Transverse colon (tissue), 4 donors: Measurements from ENCODE around the gene AOPEP. TPM values are rescaled to one million over a fixed set of nuclear protein-coding genes. Genes with fewer than 3 reads are reported as not detected.

Experiments used
- DNase-seq: peaks from one replicate; pipeline ENCODE4 v3.0.0-alpha.2; 2019
- H3K27ac ChIP-seq, 4 donors: fragments of 200-600 bp; sonication (generic); 2 replicates each; pipeline ENCODE4 v1.5.1; 2016 to 2018; ENCODE audit warnings: inconsistent platforms in 4 of 4
- H3K27me3 ChIP-seq: fragments of 200-600 bp; sonication (generic); 2 replicates; pipeline ENCODE4 v1.5.1; 2017; ENCODE audit warnings: inconsistent platforms
- H3K36me3 ChIP-seq, 4 donors: fragments of 200-600 bp; sonication (generic); 2 replicates each; pipeline ENCODE4 v1.5.1; 2017 to 2019; ENCODE audit warnings: inconsistent platforms in 4 of 4
- H3K4me1 ChIP-seq, 4 donors: fragments of 200-600 bp; sonication (generic); 2 replicates each; pipeline ENCODE4 v1.5.1; 2017 to 2020; ENCODE audit warnings: inconsistent platforms in 4 of 4
- H3K4me3 ChIP-seq, 4 donors: fragments of 200-600 bp; sonication (generic); 1 replicate in 1 of 4; 2 replicates in 3 of 4; pipeline versions ENCODE4 v1.5.1 to v1.6.1; 2017 to 2019; ENCODE audit warnings: inconsistent platforms in 4 of 4
- H3K9me3 ChIP-seq, 2 donors: fragments of 200-600 bp; sonication (generic); 2 replicates each; pipeline ENCODE4 v1.5.1; 2017 to 2019; ENCODE audit warnings: inconsistent platforms in 2 of 2
- EP300 ChIP-seq: sonication (generic); formaldehyde crosslinking; IDR thresholded peaks from one replicate; pipeline ENCODE4 v1.6.1; 2017; ENCODE audit warnings: antibody characterized with exemption, low read depth
- POLR2A ChIP-seq: fragments of 450-650 bp; IDR thresholded peaks from one replicate; pipeline ENCODE4 v1.6.1; 2016; ENCODE audit warnings: antibody characterized with exemption, mild to moderate bottlenecking, moderate library complexity
- POLR2AphosphoS5 ChIP-seq, 3 donors: sonication (generic); formaldehyde crosslinking; IDR thresholded peaks; one replicate each; pipeline ENCODE4 v1.6.1; 2016; ENCODE audit warnings: antibody characterized with exemption in 3 of 3
- WGBS, 2 donors: methylation state at CpG; one replicate each; pipeline ENCODE4 v1.1.5; 2018; ENCODE audit warnings: low coverage in 1 of 2; 5-methylcytosine and 5-hydroxymethylcytosine counted together
- in situ Hi-C, 4 donors: fragments of 200-750 bp; cut with MboI; loops; one replicate each; pipeline versions ENCODE4 v1.15.0 to v1.15.1; 2017; ENCODE audit warnings: low sequenced_read_pairs in 3 of 4, low pct_ligation_motif_present in 1 of 4, low pct_unique_long_range_greater_than_20kb in 1 of 4
- intact Hi-C: fragments of 100-400 bp; cut with DNase I; formaldehyde crosslinking; loops from one replicate; pipeline ENCODE4 v1.15.1; 2023; ENCODE audit warnings: low total_unique reads
- total RNA-seq, 4 donors: library from RNA; depleted of rRNA; stranded (reverse); fragments of >200 nt; gene quantifications; one replicate each; pipeline ENCODE4 v1.1.0, GENCODE V29; 2016
- TF ChIP-seq, protein P1 (sequence below), 5 experiments: fragments of 200-600 bp in 3 of 5; fragments of 450-650 bp in 2 of 5; sonication (generic) in 3 of 5; IDR thresholded peaks; 1 replicate in 2 of 5; 2 replicates in 3 of 5; pipeline ENCODE4 v1.5.1; 2016 to 2017; ENCODE audit warnings: antibody characterized with exemption in 5 of 5, inconsistent platforms in 3 of 5, mild to moderate bottlenecking in 2 of 5, moderate library complexity in 1 of 5

AOPEP gene
- total RNA-seq, 4 donors from 2014 or later, result 53.0 to 129 (median 92.7) TPM

DNA sequence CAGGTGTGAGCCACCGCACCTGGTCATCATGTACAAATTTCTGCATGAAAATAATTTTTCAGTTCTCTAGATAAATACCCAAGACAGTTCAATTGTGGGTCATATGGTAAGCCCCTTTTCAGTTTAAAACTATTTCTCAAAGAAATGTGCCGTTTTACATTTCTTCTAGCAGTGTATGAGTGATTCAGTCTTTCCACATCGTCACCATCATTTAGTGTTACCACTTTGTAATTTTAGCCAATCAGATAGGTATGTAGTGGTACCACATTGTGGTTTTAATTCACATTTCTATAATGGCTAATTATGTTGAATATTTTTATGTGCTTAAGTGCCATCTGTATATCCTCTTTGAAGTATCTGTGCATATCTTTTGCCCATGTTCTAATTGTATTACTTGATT, 163.1 kb downstream of the AOPEP start:
- Histone ChIP-seq H3K9me3 (peaks cover 7 to 11% of the 10 kb centered on the region in 2 donors), H3K27me3 (no peaks in the 10 kb centered on the region), H3K36me3 (no peaks in the 10 kb centered on the region), H3K4me3 (no peak overlapping the region), H3K4me1 (peaks cover 0 to 6% (median 2%) of the 10 kb centered on the region in 4 donors), H3K27ac (no peak overlapping the region)
- DNase-seq, result no peak
- TF ChIP-seq, protein P1, sequence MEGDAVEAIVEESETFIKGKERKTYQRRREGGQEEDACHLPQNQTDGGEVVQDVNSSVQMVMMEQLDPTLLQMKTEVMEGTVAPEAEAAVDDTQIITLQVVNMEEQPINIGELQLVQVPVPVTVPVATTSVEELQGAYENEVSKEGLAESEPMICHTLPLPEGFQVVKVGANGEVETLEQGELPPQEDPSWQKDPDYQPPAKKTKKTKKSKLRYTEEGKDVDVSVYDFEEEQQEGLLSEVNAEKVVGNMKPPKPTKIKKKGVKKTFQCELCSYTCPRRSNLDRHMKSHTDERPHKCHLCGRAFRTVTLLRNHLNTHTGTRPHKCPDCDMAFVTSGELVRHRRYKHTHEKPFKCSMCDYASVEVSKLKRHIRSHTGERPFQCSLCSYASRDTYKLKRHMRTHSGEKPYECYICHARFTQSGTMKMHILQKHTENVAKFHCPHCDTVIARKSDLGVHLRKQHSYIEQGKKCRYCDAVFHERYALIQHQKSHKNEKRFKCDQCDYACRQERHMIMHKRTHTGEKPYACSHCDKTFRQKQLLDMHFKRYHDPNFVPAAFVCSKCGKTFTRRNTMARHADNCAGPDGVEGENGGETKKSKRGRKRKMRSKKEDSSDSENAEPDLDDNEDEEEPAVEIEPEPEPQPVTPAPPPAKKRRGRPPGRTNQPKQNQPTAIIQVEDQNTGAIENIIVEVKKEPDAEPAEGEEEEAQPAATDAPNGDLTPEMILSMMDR (IDR thresholded peaks at IDR 0.05), result no peak
- no peak for TF ChIP-seq POLR2A
- TF ChIP-seq POLR2AphosphoS5 (IDR thresholded peaks at IDR 0.05), result no peak
- in situ Hi-C loops (no loop called here), intact Hi-C loops (no loop called here)
- WGBS, 2 donors, result 98 to 100% methylated on average over 3 of the region's 3 CpGs

DNA sequence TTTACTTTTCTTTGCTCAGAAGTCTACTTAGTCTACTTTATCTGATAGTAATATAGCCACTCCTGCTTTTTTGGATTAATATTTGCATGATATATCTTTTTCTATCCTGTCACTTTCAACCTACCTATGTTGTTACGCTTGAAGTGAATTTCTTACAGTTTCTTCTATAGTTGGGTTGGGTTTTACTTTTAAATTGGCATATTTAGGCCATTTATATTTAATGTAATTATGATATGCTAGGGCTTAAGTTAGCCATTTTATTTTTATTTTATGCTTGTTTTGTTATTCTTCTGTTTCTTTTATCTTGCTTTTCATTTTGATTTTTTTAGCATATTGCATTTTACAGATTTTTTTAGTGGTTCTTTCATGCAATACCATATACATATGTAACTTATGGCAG, 164.7 kb downstream of the AOPEP start:
- no peak overlapping the region for H3K27ac ChIP-seq
- WGBS, 2 donors, result 91 to 100% methylated on average over 1 of the region's 1 CpG
- no peak for DNase-seq
- H3K9me3 ChIP-seq, result peaks cover 7 to 11% of the 10 kb centered on the region in 2 donors
- H3K4me3 ChIP-seq, result no peak overlapping the region
- in situ Hi-C loops (no loop called here), intact Hi-C loops (no loop called here)
- TF ChIP-seq POLR2A (no peak), EP300 (no peak), POLR2AphosphoS5 (IDR thresholded peaks at IDR 0.05) (no peak)
- TF ChIP-seq, protein P1 (IDR thresholded peaks at IDR 0.05), result no peak
- no peaks in the 10 kb centered on the region for H3K27me3 ChIP-seq
- no peaks in the 10 kb centered on the region for H3K36me3 ChIP-seq
- no peaks in the 10 kb centered on the region for H3K4me1 ChIP-seq

DNA sequence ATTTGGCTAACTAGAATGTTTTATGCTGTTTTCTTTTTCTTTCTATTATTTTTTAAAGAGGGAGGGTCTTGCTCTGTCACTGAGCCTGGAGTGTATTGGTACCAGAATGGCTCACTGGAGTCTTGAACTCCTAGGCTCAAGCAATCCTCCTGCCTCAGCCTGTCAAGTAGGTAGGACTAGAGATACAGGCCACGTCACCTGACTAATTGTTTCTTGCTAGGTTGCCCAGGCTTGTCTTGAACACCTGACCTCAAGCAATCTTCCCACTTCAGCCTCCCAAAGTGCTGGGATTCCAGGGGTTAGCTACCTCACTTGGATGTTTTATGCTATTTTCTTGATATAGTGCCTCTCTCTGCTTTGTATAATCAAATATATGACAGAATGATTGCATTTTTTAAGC, 166.2 kb downstream of the AOPEP start:
- H3K27me3 ChIP-seq, result no peaks in the 10 kb centered on the region
- H3K36me3 ChIP-seq, result no peaks in the 10 kb centered on the region
- H3K9me3 ChIP-seq, result peaks cover 7 to 11% of the 10 kb centered on the region in 2 donors
- DNase-seq, result no peak
- WGBS, 2 donors, result 97 to 100% methylated on average over 1 of the region's 1 CpG
- H3K27ac ChIP-seq, result no peak overlapping the region
- in situ Hi-C loops, result no loop called here
- no peak overlapping the region for H3K4me3 ChIP-seq
- TF ChIP-seq EP300 (no peak), POLR2AphosphoS5 (IDR thresholded peaks at IDR 0.05) (no peak), POLR2A (no peak)
- TF ChIP-seq, protein P1 (IDR thresholded peaks at IDR 0.05), result no peak
- H3K4me1 ChIP-seq, result no peaks in the 10 kb centered on the region
- intact Hi-C loops, result no loop called here

DNA sequence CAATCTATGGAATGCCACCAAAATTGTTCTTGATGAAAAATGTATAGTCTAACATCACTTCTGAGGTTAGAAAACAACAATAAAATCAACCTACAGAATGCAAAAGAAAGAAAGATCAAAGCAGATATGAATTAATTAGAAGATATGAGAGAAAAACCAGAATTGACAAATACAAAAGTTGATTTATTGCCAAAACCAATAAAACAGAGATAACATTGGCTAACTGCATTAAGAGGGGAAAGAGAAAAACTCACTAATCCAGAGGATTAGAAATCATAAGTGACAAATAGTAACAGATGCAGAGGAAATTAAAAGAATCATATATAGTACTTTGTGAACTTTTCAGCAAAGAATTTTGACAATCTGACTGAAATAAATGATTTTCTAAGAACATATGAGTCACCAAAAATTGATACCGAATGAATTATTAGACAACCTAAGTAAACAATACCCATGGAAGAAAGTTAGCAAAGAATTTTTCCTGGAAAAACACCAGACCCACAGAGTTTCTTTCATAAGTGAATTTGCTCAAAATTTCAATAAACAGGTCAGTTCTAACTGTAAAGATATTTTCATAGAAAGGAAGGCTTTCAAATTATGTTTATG, 167.7 kb downstream of the AOPEP start:
- no peak overlapping the region for H3K4me3 ChIP-seq
- no peaks in the 10 kb centered on the region for H3K36me3 ChIP-seq
- intact Hi-C loops, result no loop called here
- in situ Hi-C loops, result no loop called here
- no peaks in the 10 kb centered on the region for H3K4me1 ChIP-seq
- WGBS, 2 donors, result 60 to 80% methylated on average over 1 of the region's 1 CpG
- no peak for DNase-seq
- H3K9me3 ChIP-seq, result peaks cover 7 to 11% of the 10 kb centered on the region in 2 donors
- no peaks in the 10 kb centered on the region for H3K27me3 ChIP-seq
- TF ChIP-seq EP300, result no peak
- TF ChIP-seq, protein P1 (IDR thresholded peaks at IDR 0.05), result no peak
- TF ChIP-seq POLR2A, result no peak
- no peak for TF ChIP-seq POLR2AphosphoS5 (IDR thresholded peaks at IDR 0.05)
- no peak overlapping the region for H3K27ac ChIP-seq
